Measurements from ENCODE around the gene COPZ2. TPM values are rescaled to one million over a fixed set of nuclear protein-coding genes. Genes with fewer than 3 reads are reported as not detected.
A peak's percentile ranks its signal among the peaks of the same experiment; 100 is the strongest.

COPZ2 gene
- total and polyA plus RNA-seq, 4 donors, result 59.9 to 108 (median 94.3) TPM

GRCh38 chr17:48028736-48029135 lies 8.9 kb downstream of the COPZ2 start:
- ATAC-seq (ENCODE audit: low FRiP score) (no peak), DNase-seq (peak in 1 of 2 donors; percentile 32)
- Histone ChIP-seq H3K27me3 (ENCODE audit: control insufficient read depth in 1 of 2, insufficient read depth in 2 of 2, low read length in 1 of 2) (no peaks in the 10 kb centered on the region), H3K4me3 (ENCODE audit: low read length in 2 of 2) (no peak overlapping the region), H3K4me1 (ENCODE audit: control insufficient read depth in 1 of 2, insufficient read depth in 2 of 2, low read length in 2 of 2) (no peaks in the 10 kb centered on the region), H3K9me3 (ENCODE audit: control insufficient read depth, low read length) (no peaks in the 10 kb centered on the region), H3K36me3 (ENCODE audit: control insufficient read depth in 1 of 2, insufficient read depth in 2 of 2, low read length in 1 of 2) (peaks cover 0 to 3% of the 10 kb centered on the region in 2 donors), H3K27ac (ENCODE audit: low read depth in 1 of 2, low read length in 2 of 2) (no peak overlapping the region)
- intact Hi-C loops (cut with DNase I), result loop anchor here in 1 of 2 donors (10.0 kb wide), 1 partner anchor 566 kb away; the partner anchor contains the start of genes HOXB3 and HOXB5
- 77 to 88% methylated on average over 1 of the region's 1 CpG for WGBS, 2 donors

GRCh38 chr17:48027322-48027981 lies 10.1 kb downstream of the COPZ2 start:
- Histone ChIP-seq H3K36me3 (ENCODE audit: control insufficient read depth in 1 of 2, insufficient read depth in 2 of 2, low read length in 1 of 2) (no peaks in the 10 kb centered on the region), H3K27ac (ENCODE audit: low read depth in 1 of 2, low read length in 2 of 2) (no peak overlapping the region), H3K9me3 (ENCODE audit: control insufficient read depth, low read length) (no peaks in the 10 kb centered on the region), H3K4me1 (ENCODE audit: control insufficient read depth in 1 of 2, insufficient read depth in 2 of 2, low read length in 2 of 2) (no peaks in the 10 kb centered on the region), H3K4me3 (ENCODE audit: low read length in 2 of 2) (no peak overlapping the region), H3K27me3 (ENCODE audit: control insufficient read depth in 1 of 2, insufficient read depth in 2 of 2, low read length in 1 of 2) (no peaks in the 10 kb centered on the region)
- ATAC-seq (ENCODE audit: low FRiP score) (no peak), DNase-seq (peak in 1 of 2 donors; percentile 50)
- WGBS, 2 donors, result 90 to 91% methylated on average over 12 of the region's 12 CpGs
- intact Hi-C loops (cut with DNase I), result loop anchor here in 1 of 2 donors (2.0 to 10.0 kb wide), 2 partner anchors 21 to 567 kb away; partner anchors contain the start of genes HOXB3, HOXB5 and NFE2L1

GRCh38 chr17:48026502-48027321 lies 10.9 kb downstream of the COPZ2 start:
- no peaks in the 10 kb centered on the region for H3K9me3 ChIP-seq (ENCODE audit: control insufficient read depth, low read length)
- DNase-seq (peak; percentile 93 to 94), ATAC-seq (ENCODE audit: low FRiP score) (peak; percentile 79)
- H3K36me3 ChIP-seq (ENCODE audit: control insufficient read depth in 1 of 2, insufficient read depth in 2 of 2, low read length in 1 of 2), result no peaks in the 10 kb centered on the region
- peak overlapping the region in 1 of 2 donors; percentile 69 for H3K27ac ChIP-seq (ENCODE audit: low read depth in 1 of 2, low read length in 2 of 2)
- 7 to 10% methylated on average over 18 of the region's 18 CpGs for WGBS, 2 donors
- no peak overlapping the region for H3K4me3 ChIP-seq (ENCODE audit: low read length in 2 of 2)
- intact Hi-C loops (cut with DNase I), result loop anchor here (1.0 to 10.0 kb wide), 4 partner anchors 22 to 568 kb away; partner anchors contain the start of genes HOXB3 (in 1 of the 2), HOXB5 (in 1 of the 2) and NFE2L1 (in 1 of the 2)
- no peaks in the 10 kb centered on the region for H3K4me1 ChIP-seq (ENCODE audit: control insufficient read depth in 1 of 2, insufficient read depth in 2 of 2, low read length in 2 of 2)
- no peaks in the 10 kb centered on the region for H3K27me3 ChIP-seq (ENCODE audit: control insufficient read depth in 1 of 2, insufficient read depth in 2 of 2, low read length in 1 of 2)

- intact Hi-C loops (cut with DNase I), result loop anchor here (1.0 to 10.0 kb wide), 4 partner anchors 23 to 569 kb away; partner anchors contain the start of genes HOXB3 (in 1 of the 2), HOXB5 (in 1 of the 2) and NFE2L1 (in 1 of the 2)
- Histone ChIP-seq H3K27ac (ENCODE audit: low read depth in 1 of 2, low read length in 2 of 2) (peak overlapping the region; percentile 62 to 69), H3K36me3 (ENCODE audit: control insufficient read depth in 1 of 2, insufficient read depth in 2 of 2, low read length in 1 of 2) (no peaks in the 10 kb centered on the region), H3K4me1 (ENCODE audit: control insufficient read depth in 1 of 2, insufficient read depth in 2 of 2, low read length in 2 of 2) (no peaks in the 10 kb centered on the region), H3K27me3 (ENCODE audit: control insufficient read depth in 1 of 2, insufficient read depth in 2 of 2, low read length in 1 of 2) (no peaks in the 10 kb centered on the region), H3K9me3 (ENCODE audit: control insufficient read depth, low read length) (no peaks in the 10 kb centered on the region), H3K4me3 (ENCODE audit: low read length in 2 of 2) (no peak overlapping the region)
- ATAC-seq (ENCODE audit: low FRiP score) (no peak), DNase-seq (peak in 1 of 2 donors; percentile 63)
- WGBS, 2 donors, result 2 to 3% methylated on average over 8 of the region's 8 CpGs
Measured at GRCh38 chr17:48025904-48026501, 11.6 kb downstream of the COPZ2 start.

GRCh38 chr17:48025040-48025903 lies 12.3 kb downstream of the COPZ2 start:
- 0 to 1% methylated on average over 56 of the region's 56 CpGs for WGBS, 2 donors
- intact Hi-C loops (cut with DNase I), result loop anchor here (1.0 to 10.0 kb wide), 3 partner anchors 49 to 570 kb away; partner anchors contain the start of genes HOXB3 (in 1 of the 2) and HOXB5 (in 1 of the 2)
- peak overlapping the region in 1 of 2 donors; percentile 4 for H3K27ac ChIP-seq (ENCODE audit: low read depth in 1 of 2, low read length in 2 of 2)

GRCh38 chr17:48024149-48025039 lies 13.2 kb downstream of the COPZ2 start:
- DNase-seq, result peak; percentile 81 to 84

More at GRCh38 chr17:48025040-48025903, 12.3 kb downstream of the COPZ2 start:
- ATAC-seq (ENCODE audit: low FRiP score), result peak; percentile 94
- DNase-seq, result peak; percentile 99
- Histone ChIP-seq H3K27me3 (ENCODE audit: control insufficient read depth in 1 of 2, insufficient read depth in 2 of 2, low read length in 1 of 2) (no peaks in the 10 kb centered on the region), H3K9me3 (ENCODE audit: control insufficient read depth, low read length) (no peaks in the 10 kb centered on the region), H3K4me3 (ENCODE audit: low read length in 2 of 2) (no peak overlapping the region), H3K4me1 (ENCODE audit: control insufficient read depth in 1 of 2, insufficient read depth in 2 of 2, low read length in 2 of 2) (no peaks in the 10 kb centered on the region), H3K36me3 (ENCODE audit: control insufficient read depth in 1 of 2, insufficient read depth in 2 of 2, low read length in 1 of 2) (no peaks in the 10 kb centered on the region)

More at GRCh38 chr17:48024149-48025039, 13.2 kb downstream of the COPZ2 start:
- Histone ChIP-seq H3K36me3 (ENCODE audit: control insufficient read depth in 1 of 2, insufficient read depth in 2 of 2, low read length in 1 of 2) (no peaks in the 10 kb centered on the region), H3K4me3 (ENCODE audit: low read length in 2 of 2) (no peak overlapping the region), H3K27ac (ENCODE audit: low read depth in 1 of 2, low read length in 2 of 2) (peak overlapping the region in 1 of 2 donors; percentile 18), H3K27me3 (ENCODE audit: control insufficient read depth in 1 of 2, insufficient read depth in 2 of 2, low read length in 1 of 2) (no peaks in the 10 kb centered on the region), H3K4me1 (ENCODE audit: control insufficient read depth in 1 of 2, insufficient read depth in 2 of 2, low read length in 2 of 2) (no peaks in the 10 kb centered on the region), H3K9me3 (ENCODE audit: control insufficient read depth, low read length) (no peaks in the 10 kb centered on the region)
- 1% methylated on average over 47 to 54 of the region's 54 CpGs for WGBS, 2 donors
- ATAC-seq (ENCODE audit: low FRiP score), result peak; percentile 2
- intact Hi-C loops (cut with DNase I), result loop anchor here (1.0 to 10.0 kb wide), 6 partner anchors 47 to 570 kb away; partner anchors contain the start of genes HOXB3 (in 1 of the 2), HOXB5 (in 1 of the 2) and SCRN2 (in 1 of the 2)

Measured in aorta (tissue), 5 donors.